Adipocyte (in vitro differentiated cells): ENCODE results near the gene CACNA1I.

Experiments used
- DNase-seq: peaks from one replicate; pipeline ENCODE4 v3.0.0-alpha.2; 2015; ENCODE audit warnings: low read depth
- H3K27me3 ChIP-seq: replicated peaks from 2 replicates; pipeline ENCODE4 v1.7.0; 2013; ENCODE audit warnings: mild to moderate bottlenecking, low read length, moderate library complexity; ENCODE audit not compliant: control insufficient read depth, insufficient read depth
- H3K36me3 ChIP-seq: 2 replicates; pipeline ENCODE4 v1.7.0; 2013; ENCODE audit warnings: low read length, mild to moderate bottlenecking, moderate library complexity; ENCODE audit not compliant: control insufficient read depth, insufficient read depth, severe bottlenecking
- H3K4me1 ChIP-seq: 2 replicates; pipeline ENCODE4 v1.7.0; 2013; ENCODE audit warnings: mild to moderate bottlenecking, low read length, moderate library complexity; ENCODE audit not compliant: control insufficient read depth, insufficient read depth
- H3K4me3 ChIP-seq: 2 replicates; pipeline ENCODE4 v1.7.0; 2013; ENCODE audit warnings: mild to moderate bottlenecking, low read length, moderate library complexity
- H3K9ac ChIP-seq: 2 replicates; pipeline ENCODE4 v1.7.0; 2013; ENCODE audit warnings: mild to moderate bottlenecking, low read length, moderate library complexity
- H3K9me3 ChIP-seq: 2 replicates; pipeline ENCODE4 v1.7.0; 2013; ENCODE audit warnings: mild to moderate bottlenecking, low read length, moderate library complexity; ENCODE audit not compliant: control insufficient read depth

CACNA1I gene

GRCh38 chr22:39647836-39648629 lies 77.5 kb downstream of the CACNA1I start:
- Histone ChIP-seq H3K36me3 (no peaks in the 10 kb centered on the region), H3K4me1 (peaks cover 3% of the 10 kb centered on the region), H3K9me3 (peaks cover 4% of the 10 kb centered on the region), H3K4me3 (no peak overlapping the region), H3K9ac (no peak overlapping the region), H3K27me3 (peaks cover 33% of the 10 kb centered on the region)
- no peak for DNase-seq

- Histone ChIP-seq H3K4me3 (no peak overlapping the region), H3K4me1 (peaks cover 3% of the 10 kb centered on the region), H3K9me3 (peaks cover 4% of the 10 kb centered on the region), H3K36me3 (no peaks in the 10 kb centered on the region), H3K9ac (no peak overlapping the region), H3K27me3 (peaks cover 27% of the 10 kb centered on the region)
- DNase-seq = no peak
Measured at GRCh38 chr22:39648630-39648950, 78.0 kb downstream of the CACNA1I start.

- no peak for DNase-seq
- peaks cover 3% of the 10 kb centered on the region for H3K4me1 ChIP-seq
- peaks cover 4% of the 10 kb centered on the region for H3K9me3 ChIP-seq
- H3K27me3 ChIP-seq = peaks cover 23% of the 10 kb centered on the region
- no peak overlapping the region for H3K4me3 ChIP-seq
- H3K9ac ChIP-seq = no peak overlapping the region
- no peaks in the 10 kb centered on the region for H3K36me3 ChIP-seq
Measured at GRCh38 chr22:39649500-39650089, 79.0 kb downstream of the CACNA1I start.

- Histone ChIP-seq H3K27me3 (peaks cover 41% of the 10 kb centered on the region), H3K4me3 (no peak overlapping the region), H3K9me3 (peaks cover 4% of the 10 kb centered on the region), H3K36me3 (no peaks in the 10 kb centered on the region), H3K4me1 (peaks cover 3% of the 10 kb centered on the region), H3K9ac (no peak overlapping the region)
- DNase-seq = no peak
Measured at GRCh38 chr22:39651053-39651996, 80.8 kb downstream of the CACNA1I start.

GRCh38 chr22:39652990-39653786 lies 82.6 kb downstream of the CACNA1I start:
- Histone ChIP-seq H3K4me1 (peaks cover 3% of the 10 kb centered on the region), H3K36me3 (no peaks in the 10 kb centered on the region), H3K27me3 (peaks cover 46% of the 10 kb centered on the region), H3K9me3 (peaks cover 4% of the 10 kb centered on the region), H3K4me3 (no peak overlapping the region), H3K9ac (no peak overlapping the region)
- no peak for DNase-seq

GRCh38 chr22:39653787-39654077 lies 83.2 kb downstream of the CACNA1I start:
- peaks cover 3% of the 10 kb centered on the region for H3K4me1 ChIP-seq
- no peak overlapping the region for H3K4me3 ChIP-seq
- H3K27me3 ChIP-seq = peaks cover 50% of the 10 kb centered on the region
- no peak for DNase-seq
- no peak overlapping the region for H3K9ac ChIP-seq
- H3K36me3 ChIP-seq = no peaks in the 10 kb centered on the region
- peaks cover 4% of the 10 kb centered on the region for H3K9me3 ChIP-seq

- DNase-seq = no peak
- Histone ChIP-seq H3K4me3 (no peak overlapping the region), H3K27me3 (peaks cover 56% of the 10 kb centered on the region), H3K9ac (no peak overlapping the region), H3K36me3 (no peaks in the 10 kb centered on the region), H3K4me1 (peaks cover 3% of the 10 kb centered on the region), H3K9me3 (peaks cover 4% of the 10 kb centered on the region)
Measured at GRCh38 chr22:39654131-39654926, 83.8 kb downstream of the CACNA1I start.

GRCh38 chr22:39655004-39655579 lies 84.5 kb downstream of the CACNA1I start:
- Histone ChIP-seq H3K4me3 (no peak overlapping the region), H3K9ac (no peak overlapping the region), H3K4me1 (peaks cover 3% of the 10 kb centered on the region), H3K27me3 (peaks cover 64% of the 10 kb centered on the region), H3K9me3 (peaks cover 4% of the 10 kb centered on the region), H3K36me3 (no peaks in the 10 kb centered on the region)
- no peak for DNase-seq

GRCh38 chr22:39655831-39656230 lies 85.3 kb downstream of the CACNA1I start:
- no peak for DNase-seq
- H3K9ac ChIP-seq = no peak overlapping the region
- no peaks in the 10 kb centered on the region for H3K36me3 ChIP-seq
- H3K4me1 ChIP-seq = peaks cover 3% of the 10 kb centered on the region
- peaks cover 4% of the 10 kb centered on the region for H3K9me3 ChIP-seq
- H3K4me3 ChIP-seq = no peak overlapping the region
- peaks cover 71% of the 10 kb centered on the region for H3K27me3 ChIP-seq
